Liver (tissue), 9 donors: ENCODE results near the gene OSBPL9. TPM values are rescaled to one million over a fixed set of nuclear protein-coding genes. Genes with fewer than 3 reads are reported as not detected.

ENCODE experiments used
- DNase-seq: peaks from one replicate; pipeline ENCODE4 v3.0.0-alpha.2; 2017; ENCODE audit warnings: low spot score
- H3K27ac ChIP-seq, 2 donors: one replicate each; pipeline ENCODE4 v1.7.0; 2013; ENCODE audit warnings: inconsistent platforms in 2 of 2, low read length in 2 of 2, control low read depth in 1 of 2, low read depth in 1 of 2, mild to moderate bottlenecking in 1 of 2
- H3K27me3 ChIP-seq, 4 donors: one replicate each; pipeline versions ENCODE4 v1.6.1 to v1.7.0; 2013; ENCODE audit warnings: low read length in 3 of 4, inconsistent platforms in 1 of 4, mild to moderate bottlenecking in 1 of 4, moderate library complexity in 1 of 4; ENCODE audit not compliant: control insufficient read depth in 4 of 4, insufficient read depth in 4 of 4
- H3K36me3 ChIP-seq, 4 donors: one replicate each; pipeline versions ENCODE4 v1.6.1 to v1.7.0; 2013; ENCODE audit warnings: low read length in 3 of 4, mild to moderate bottlenecking in 3 of 4, low read depth in 1 of 4, moderate library complexity in 1 of 4; ENCODE audit not compliant: control insufficient read depth in 4 of 4, insufficient read depth in 3 of 4
- H3K4me1 ChIP-seq, 4 donors: one replicate each; pipeline versions ENCODE4 v1.6.1 to v1.7.0; 2013; ENCODE audit warnings: low read length in 3 of 4, mild to moderate bottlenecking in 3 of 4, moderate library complexity in 1 of 4; ENCODE audit not compliant: control insufficient read depth in 4 of 4, insufficient read depth in 4 of 4
- H3K4me3 ChIP-seq, 3 donors: one replicate each; pipeline versions ENCODE4 v1.6.1 to v1.7.0; 2013; ENCODE audit warnings: low read length in 3 of 3, control low read depth in 1 of 3, low read depth in 1 of 3, mild to moderate bottlenecking in 1 of 3
- H3K9ac ChIP-seq, 2 donors: one replicate each; pipeline ENCODE4 v1.7.0; 2013; ENCODE audit warnings: low read length in 2 of 2, mild to moderate bottlenecking in 2 of 2, moderate library complexity in 2 of 2, control low read depth in 1 of 2, low read depth in 1 of 2
- H3K9me3 ChIP-seq, 4 donors: one replicate each; pipeline versions ENCODE4 v1.6.1 to v1.7.0; 2013; ENCODE audit warnings: low read length in 3 of 4; ENCODE audit not compliant: control insufficient read depth in 4 of 4
- ATF3 ChIP-seq: IDR thresholded peaks from 2 replicates; pipeline ENCODE4 v1.6.1; 2016; ENCODE audit warnings: antibody characterized with exemption
- CTCF ChIP-seq: fragments of 150-350 bp; IDR thresholded peaks from 2 replicates; pipeline ENCODE4 v1.5.1; 2017; ENCODE audit warnings: improper control_type of control experiment, low read depth, low read length; ENCODE audit not compliant: missing input control
- EGR1 ChIP-seq, 2 donors: IDR thresholded peaks; 2 replicates each; pipeline ENCODE4 v1.6.1; 2016 to 2018; ENCODE audit warnings: antibody characterized with exemption in 2 of 2, low read depth in 2 of 2
- FOXA1 ChIP-seq: IDR thresholded peaks from 2 replicates; pipeline ENCODE4 v1.6.1; 2016; ENCODE audit warnings: antibody characterized with exemption
- FOXA2 ChIP-seq: IDR thresholded peaks from 2 replicates; pipeline ENCODE4 v1.6.1; 2016; ENCODE audit warnings: antibody characterized with exemption
- GABPA ChIP-seq, 2 donors: IDR thresholded peaks in 1 of 2; conservative IDR thresholded peaks in 1 of 2; 2 replicates each; pipeline ENCODE4 v1.6.1; 2016; ENCODE audit warnings: antibody characterized with exemption in 2 of 2, mild to moderate bottlenecking in 1 of 2, moderate library complexity in 1 of 2
- HNF4A ChIP-seq, 2 donors: conservative IDR thresholded peaks; 2 replicates each; pipeline ENCODE4 v1.6.1; 2016; ENCODE audit warnings: antibody characterized with exemption in 2 of 2, mild to moderate bottlenecking in 2 of 2
- HNF4G ChIP-seq: IDR thresholded peaks from 2 replicates; pipeline ENCODE4 v1.6.1; 2016; ENCODE audit warnings: antibody characterized with exemption
- JUND ChIP-seq, 2 donors: IDR thresholded peaks; 2 replicates each; pipeline ENCODE4 v1.6.1; 2016; ENCODE audit warnings: antibody characterized with exemption in 2 of 2
- MAX ChIP-seq: IDR thresholded peaks from 2 replicates; pipeline ENCODE4 v1.6.1; 2016; ENCODE audit warnings: antibody characterized with exemption
- RAD21 ChIP-seq, 2 donors: IDR thresholded peaks; 2 replicates each; pipeline ENCODE4 v1.6.1; 2016; ENCODE audit warnings: antibody characterized with exemption in 2 of 2, mild to moderate bottlenecking in 2 of 2
- REST ChIP-seq: IDR thresholded peaks from 2 replicates; pipeline ENCODE4 v1.6.1; 2016; ENCODE audit warnings: antibody characterized with exemption, mild to moderate bottlenecking
- RXRA ChIP-seq, 2 donors: IDR thresholded peaks; 2 replicates each; pipeline ENCODE4 v1.6.1; 2017 to 2018; ENCODE audit warnings: antibody characterized with exemption in 2 of 2, mild to moderate bottlenecking in 1 of 2
- SP1 ChIP-seq: IDR thresholded peaks from 2 replicates; pipeline ENCODE4 v1.6.1; 2018; ENCODE audit warnings: antibody characterized with exemption, mild to moderate bottlenecking
- YY1 ChIP-seq: IDR thresholded peaks from 2 replicates; pipeline ENCODE4 v1.6.1; 2016; ENCODE audit warnings: antibody characterized with exemption, mild to moderate bottlenecking
- WGBS: extraction: QIAGEN DNeasy Blood & Tissue Kit; methylation state at CpG from one replicate; pipeline ENCODE4 v1.1.7; 2013; 5-methylcytosine and 5-hydroxymethylcytosine counted together
- polyA plus RNA-seq, 2 donors: library from polyadenylated mRNA; stranded (reverse) in 1 of 2; unstranded in 1 of 2; fragments of 200-250 nt in 1 of 2; fragments of >200 nt in 1 of 2; fragmentation: Nextera tagmentation in 1 of 2; extraction: Ambion mirVana in 1 of 2; gene quantifications; one replicate each; pipeline versions ENCODE4 v1.2.1 to v1.2.3, GENCODE V29; 2013 to 2015
- total RNA-seq, 2 donors: library from RNA; depleted of rRNA; stranded (reverse); fragments of >200 nt; gene quantifications; one replicate each; pipeline ENCODE4 v1.2.3, GENCODE V29; 2014
- donor health status: healthy.
- donor health status: healthy.
- donor health status: healthy.
- donor health status: healthy.
- donor health status: healthy.

OSBPL9 gene
- total and polyA plus RNA-seq, 4 donors: 52.1 to 129 (median 60.4) TPM

- no peak for TF ChIP-seq FOXA2
- peaks cover 15 to 44% (median 29%) of the 10 kb centered on the region in 4 donors for H3K4me1 ChIP-seq
- 63% methylated on average over 2 of the region's 2 CpGs for WGBS
- no peak overlapping the region for H3K9ac ChIP-seq
- H3K27me3 ChIP-seq: no peaks in the 10 kb centered on the region
- no peaks in the 10 kb centered on the region for H3K36me3 ChIP-seq
- H3K27ac ChIP-seq: peak overlapping the region; percentile 82 to 84
- H3K4me3 ChIP-seq: no peak overlapping the region
- no peaks in the 10 kb centered on the region for H3K9me3 ChIP-seq
- no peak for DNase-seq
Measured at GRCh38 chr1:51621841-51622454, 5.1 kb downstream of the OSBPL9 start.

GRCh38 chr1:51622455-51622913 is 5.6 kb downstream of the OSBPL9 start:
- no peaks in the 10 kb centered on the region for H3K27me3 ChIP-seq
- no peaks in the 10 kb centered on the region for H3K36me3 ChIP-seq
- DNase-seq: no peak
- peak overlapping the region; percentile 82 to 84 for H3K27ac ChIP-seq
- TF ChIP-seq YY1 (peak; percentile 60), REST (peak; percentile 47), RAD21 (IDR thresholded peaks at IDR 0.05) (peak; percentile 26 to 51), MAX (peak; percentile 55), CTCF (no peak), JUND (IDR thresholded peaks at IDR 0.05) (peak; percentile 92 to 94), RXRA (IDR thresholded peaks at IDR 0.05) (peak; percentile 59 to 68), HNF4G (no peak), EGR1 (IDR thresholded peaks at IDR 0.05; ENCODE audit: low read depth in 2 of 2) (peak in 1 of 2 donors; percentile 26), ATF3 (peak; percentile 80), SP1 (peak; percentile 84), FOXA2 (no peak), HNF4A (conservative IDR thresholded peaks at IDR 0.05) (peak; percentile 89 to 92), GABPA (IDR thresholded peaks at IDR 0.05 in 1 of 2, conservative IDR thresholded peaks at IDR 0.05 in 1 of 2) (no peak), FOXA1 (no peak)
- H3K9ac ChIP-seq: no peak overlapping the region
- no peak overlapping the region for H3K4me3 ChIP-seq
- no peaks in the 10 kb centered on the region for H3K9me3 ChIP-seq
- 18% methylated on average over 2 of the region's 2 CpGs for WGBS
- H3K4me1 ChIP-seq: peaks cover 15 to 42% (median 29%) of the 10 kb centered on the region in 4 donors
